ENCODE data around the gene SLN.
"Not testable (repeated sequence)": the region's sequence is repeated elsewhere in the genome, so short reads cannot be mapped to it uniquely, and the experiment has no call there.

SLN gene

DNA sequence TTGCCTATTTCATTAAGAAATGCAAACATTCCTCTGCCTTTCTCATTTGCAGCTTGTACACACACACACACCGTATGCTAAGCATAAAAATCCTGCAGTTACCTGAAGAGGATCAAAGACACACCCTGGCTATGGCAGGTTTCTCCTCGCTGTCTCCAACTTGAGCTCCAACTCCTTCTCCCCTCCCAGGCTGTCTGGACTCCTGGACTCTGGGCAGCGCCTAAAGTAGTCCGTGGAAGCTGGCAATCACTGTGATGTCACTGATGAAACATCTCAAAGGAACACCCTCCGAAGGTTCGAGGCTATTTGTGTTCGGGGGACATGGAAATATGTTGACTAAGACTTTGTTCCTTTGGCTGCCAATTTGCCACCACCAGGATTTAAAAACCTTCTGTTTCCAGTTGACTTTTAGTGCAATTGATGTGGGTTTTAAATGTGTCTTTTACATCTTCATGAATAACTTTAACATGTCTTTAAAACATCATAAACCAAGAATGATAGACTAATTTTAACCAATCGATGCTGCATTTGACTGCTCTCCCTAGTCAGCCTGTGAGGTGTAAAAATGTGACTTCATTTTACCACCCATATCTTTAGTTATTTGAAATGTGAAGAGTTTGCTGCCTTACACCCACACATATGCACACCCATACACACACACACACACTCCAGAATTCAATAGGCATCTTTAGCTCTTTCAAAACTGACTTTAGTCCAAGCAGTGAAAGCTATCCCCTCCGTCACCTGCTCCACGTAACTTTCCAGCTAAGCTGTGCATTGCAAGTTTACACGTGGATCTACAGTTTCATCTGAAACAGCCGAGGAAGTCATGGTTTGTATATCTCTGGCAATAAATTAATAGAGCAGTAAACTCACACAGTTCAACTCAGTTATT lies at the start of gene SLN:
TSS of gene SLN (minus strand) at position 196 of the 895 bp plus-strand sequence.
- DNase-seq, result no peak

DNA sequence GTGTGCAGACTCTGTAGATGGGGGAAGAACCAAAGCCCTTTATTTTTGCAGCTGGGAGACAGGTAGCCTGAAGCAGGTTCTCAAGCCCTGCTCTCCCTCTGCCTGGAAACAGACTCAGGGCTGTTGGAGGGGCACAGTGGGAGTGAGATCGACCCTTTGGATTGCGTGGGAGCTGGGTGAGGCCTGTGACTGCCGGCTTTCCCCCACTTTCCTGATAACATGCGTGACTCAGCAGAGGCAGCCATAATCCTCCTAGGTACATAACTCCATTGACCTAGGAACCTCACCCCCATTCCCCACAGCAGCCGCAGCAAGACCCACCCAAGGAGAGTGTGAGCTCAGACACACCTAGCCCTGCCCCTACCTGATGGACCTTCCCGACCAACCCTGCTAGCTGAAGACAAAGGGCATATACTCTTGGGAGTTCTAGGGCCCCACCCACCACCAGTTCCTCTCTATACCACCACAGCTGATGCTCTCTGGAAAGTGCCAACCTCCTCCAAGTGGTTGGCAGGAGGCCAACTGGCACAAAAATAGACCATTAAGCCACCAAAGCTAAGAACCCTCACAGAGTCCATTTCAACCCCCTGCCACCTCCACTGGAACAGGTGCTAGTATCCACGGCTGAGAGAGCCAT lies 47.0 kb upstream of the SLN start:
- not testable (repeated sequence) for DNase-seq

DNA sequence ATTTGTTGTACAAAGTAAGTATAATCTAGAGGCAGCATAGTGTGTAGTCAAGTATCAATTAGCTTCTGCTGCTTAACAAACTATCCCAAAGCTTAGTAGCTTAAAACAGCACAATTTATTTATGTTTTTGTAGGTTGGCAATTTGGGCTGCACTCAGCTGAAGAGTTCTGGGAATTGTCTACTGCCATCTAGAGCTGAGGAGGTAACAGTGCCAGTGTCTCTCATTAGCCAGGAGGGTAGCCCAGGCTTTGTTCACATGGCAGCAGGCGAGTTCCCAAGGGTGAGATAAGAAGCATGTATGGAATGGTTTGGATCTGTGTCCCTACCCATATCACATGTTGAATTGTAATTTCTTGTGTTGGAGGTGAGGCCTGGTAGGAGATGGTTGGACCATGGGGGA lies 45.8 kb upstream of the SLN start:
- no peak for DNase-seq

DNA sequence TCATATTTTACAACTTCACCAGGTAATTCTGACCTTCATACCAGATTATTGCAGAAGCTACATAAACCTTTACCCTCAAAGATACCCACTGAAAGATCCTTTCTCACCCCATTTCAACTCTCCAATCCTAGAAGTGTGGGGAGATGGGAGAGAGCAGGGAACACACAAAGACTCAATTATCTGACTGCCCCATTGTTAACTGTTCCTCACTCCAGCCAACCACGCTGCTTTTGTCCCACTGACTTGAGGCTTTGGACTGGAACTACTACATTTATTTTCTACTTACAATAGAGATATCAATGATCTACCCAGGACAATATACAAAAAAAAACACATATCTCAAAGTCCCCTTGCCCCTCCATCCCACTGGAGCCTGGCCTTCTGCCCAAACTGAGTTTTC lies 44.7 kb upstream of the SLN start:
- DNase-seq, result no peak

DNA sequence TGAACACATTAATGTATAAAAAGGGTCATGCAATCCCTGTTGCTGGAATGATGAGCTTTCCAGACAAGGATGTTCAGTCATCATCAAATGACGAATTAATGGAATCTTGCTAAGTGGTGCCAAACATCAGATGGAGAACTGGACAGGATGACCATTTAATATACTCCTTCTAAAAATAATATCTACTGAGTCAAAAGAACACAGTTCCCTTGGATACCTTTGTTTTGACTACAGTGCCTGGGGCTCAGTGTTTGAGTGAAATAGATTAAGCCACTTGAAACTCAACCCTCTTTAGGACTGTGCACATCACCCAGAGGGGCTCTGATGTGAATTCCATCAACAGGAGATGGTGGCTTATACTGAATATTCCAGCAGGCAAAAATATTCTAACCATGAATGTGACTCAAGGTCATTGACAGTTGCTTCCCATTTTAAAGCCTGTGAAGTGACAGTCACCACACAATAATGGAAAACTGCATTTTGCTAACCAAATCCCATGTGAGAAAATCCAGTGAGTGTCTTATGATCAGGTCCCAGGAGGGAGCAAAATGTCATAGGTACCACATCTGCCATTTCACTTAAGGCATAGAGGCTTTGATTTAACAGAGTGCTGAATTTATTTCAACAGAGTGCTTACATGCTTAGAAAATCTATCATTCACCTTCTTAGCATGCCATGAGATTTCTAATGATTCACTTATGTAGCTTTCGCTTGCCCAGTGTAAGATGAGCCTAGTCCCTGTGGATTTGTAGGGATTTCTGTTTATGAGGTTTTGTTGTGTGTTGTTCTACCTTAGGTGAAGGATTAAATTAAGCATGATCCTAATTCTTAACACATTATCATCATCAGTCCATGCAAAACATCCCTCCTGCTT lies 41.3 kb upstream of the SLN start:
- DNase-seq, result no peak

DNA sequence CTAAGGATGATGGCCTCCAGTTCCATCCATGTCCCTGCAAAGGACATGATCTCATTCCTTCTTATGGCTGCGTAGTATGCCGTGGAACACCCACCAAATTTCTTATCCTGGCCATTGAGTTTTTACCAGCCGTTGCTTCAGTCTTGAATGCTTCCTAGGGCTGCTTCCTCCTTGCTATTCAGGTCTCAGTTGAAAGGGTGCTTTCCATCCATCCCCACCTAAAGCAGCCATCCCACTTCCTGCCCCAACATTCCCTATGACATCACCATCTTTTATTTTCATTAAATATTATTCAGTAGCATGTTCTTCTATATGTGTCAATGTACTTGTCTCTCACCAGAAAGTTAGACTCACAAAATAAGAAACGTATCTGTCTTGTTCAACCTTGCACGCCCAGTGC lies 40.7 kb upstream of the SLN start:
- no peak for DNase-seq

DNA sequence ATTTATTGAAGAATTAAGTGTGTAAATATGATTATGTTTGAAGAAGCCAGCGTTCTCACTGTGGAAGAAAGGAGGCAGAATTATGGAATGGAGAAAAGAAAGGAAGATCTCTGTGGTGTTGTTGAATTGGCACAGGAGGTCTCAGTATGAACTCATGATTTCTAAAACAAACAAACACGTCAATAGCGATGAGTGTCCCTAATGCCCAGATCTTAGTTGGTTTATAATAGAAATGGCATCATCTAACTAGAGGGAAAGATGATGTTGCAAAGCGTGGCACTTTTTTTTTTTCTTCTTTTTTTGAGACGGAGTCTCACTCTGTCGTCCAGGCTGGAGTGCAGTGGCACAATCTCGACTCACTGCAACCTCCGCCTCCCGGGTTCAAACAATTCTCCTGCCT lies 39.2 kb upstream of the SLN start:
- DNase-seq, result no peak

DNA sequence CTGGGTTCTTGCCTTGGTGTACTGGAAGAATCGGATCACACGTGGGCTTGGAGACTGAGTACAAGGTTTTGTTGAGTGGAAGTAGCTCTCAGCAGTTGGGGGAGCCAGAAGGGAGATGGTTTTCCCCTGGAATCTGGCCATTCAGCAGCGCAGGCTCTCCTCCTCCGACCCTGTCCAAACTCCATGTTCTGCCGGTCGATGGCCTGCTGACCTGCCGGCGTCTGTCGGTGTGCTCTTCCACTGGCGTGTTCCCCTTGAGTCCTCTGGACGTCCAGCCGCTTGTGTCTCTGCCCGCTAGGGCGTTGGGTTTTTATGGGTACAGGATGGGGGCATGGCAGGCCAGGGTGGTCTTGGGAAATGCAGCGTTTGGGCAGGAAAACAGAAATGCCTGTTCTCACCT lies 38.5 kb upstream of the SLN start:
- no peak for DNase-seq

DNA sequence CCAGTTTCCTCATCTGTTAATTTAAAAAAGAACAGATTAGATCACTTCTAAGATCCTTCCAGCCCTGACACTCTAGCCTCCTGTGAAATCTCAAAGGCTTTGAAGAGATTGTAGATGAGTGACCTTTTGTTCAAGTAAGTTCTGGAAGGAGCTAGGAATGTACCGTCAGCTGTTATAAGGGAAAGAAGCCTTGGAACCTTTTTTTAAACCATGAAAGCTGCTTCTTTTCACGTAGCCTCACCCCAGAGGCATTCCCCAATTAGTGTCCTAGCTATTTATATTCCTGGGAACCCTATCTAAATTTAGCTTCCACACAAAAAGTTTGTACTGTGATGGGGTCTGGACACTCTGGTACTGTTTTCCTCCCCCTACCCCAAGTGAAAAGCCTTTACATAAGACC lies 35.8 kb upstream of the SLN start:
- DNase-seq, result no peak

DNA sequence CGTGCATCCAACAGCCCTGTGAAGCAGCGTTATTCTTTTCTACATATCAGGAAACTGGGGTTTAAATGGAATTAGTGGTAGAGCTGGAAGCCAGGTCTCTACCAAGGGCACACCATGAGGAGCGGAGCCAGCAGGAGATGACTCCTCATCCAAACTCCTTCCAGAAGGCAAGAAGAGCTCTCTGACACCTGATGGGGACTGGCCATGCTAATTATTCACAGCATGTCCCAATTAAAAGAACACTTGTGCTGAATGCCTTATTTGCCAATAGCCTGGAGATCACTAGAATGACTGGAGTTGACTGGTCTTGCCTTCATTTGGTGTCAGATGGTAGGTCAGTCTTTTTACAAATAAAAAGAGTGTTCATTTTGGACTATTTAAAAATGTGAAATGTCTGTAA lies 32.9 kb upstream of the SLN start:
- no peak for DNase-seq

DNA sequence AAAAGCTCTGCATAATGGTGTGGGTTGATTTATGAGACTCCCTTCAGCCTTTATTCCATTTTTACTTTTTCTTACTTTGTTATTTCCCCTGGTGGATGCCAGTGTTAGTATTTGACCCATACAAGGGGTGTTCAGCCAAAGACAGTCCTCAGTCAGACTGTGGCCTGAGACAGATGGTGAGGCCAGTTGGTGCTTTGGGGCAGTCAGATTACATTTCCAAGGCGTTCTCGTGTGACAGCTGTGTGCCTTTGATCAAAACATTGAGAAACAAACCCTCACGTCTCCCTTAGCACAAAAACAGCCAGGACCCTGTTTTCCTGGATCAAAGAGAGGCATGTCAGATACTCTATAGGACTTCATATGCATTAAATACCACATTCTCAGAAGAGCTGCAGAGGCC lies 31.3 kb upstream of the SLN start:
- no peak for DNase-seq

DNA sequence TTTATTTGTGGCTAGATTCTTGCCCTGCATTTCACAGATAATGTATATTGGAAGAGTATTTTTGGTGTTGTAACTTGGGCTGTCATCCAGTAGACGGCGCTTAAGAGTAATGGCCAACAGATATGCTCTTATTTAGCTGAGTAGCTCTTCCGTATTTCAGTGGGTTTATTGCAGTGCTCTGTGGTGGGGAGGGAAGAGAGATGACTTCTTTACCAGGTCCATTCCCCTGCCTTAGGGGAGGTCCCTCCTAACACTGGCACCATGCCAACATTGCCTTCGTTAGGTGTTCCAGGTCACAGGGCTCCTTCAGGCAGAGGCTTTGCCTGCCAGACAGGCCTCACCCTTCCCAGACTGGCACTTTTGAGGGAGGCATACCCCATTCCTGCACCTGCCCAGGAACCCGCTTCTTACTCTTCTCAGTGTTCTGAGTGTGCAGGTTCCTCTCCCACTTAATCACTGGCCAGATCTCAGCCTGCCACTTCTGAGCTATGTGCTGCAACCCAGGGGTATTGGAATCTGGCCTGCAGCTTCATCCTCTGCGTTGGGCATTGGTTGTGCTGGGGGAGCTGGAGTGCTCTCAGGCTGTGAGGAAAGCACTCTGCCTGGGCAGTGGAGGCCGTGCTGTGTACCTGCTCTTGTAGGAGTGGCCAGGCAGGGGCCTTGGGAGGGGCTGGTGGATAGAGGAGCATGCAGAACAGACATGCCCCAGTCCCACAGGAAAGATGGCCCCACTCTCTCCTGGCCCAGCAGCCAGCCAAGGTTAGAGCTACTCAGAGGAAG lies 29.4 kb upstream of the SLN start:
- DNase-seq, result peak; percentile 2

DNA sequence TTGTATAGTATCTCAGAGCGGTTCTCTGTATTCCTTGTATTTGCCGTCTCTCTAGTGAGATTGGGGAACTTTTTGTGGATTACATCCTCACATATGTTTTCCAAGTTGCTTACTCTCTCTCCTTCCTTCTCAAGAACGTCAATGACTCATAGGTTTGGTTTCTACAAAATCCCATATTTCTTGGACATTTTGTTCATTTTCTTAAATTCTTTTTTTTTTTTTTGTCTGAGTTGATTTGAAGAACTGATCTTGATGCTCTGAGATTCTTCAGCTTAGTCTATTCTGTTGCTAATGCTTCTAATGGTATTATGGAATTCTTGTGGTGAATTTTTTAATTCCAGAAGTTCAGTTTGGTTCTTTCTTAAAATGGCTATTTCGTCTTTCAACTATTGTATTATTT lies 28.4 kb upstream of the SLN start:
- DNase-seq, result no peak

DNA sequence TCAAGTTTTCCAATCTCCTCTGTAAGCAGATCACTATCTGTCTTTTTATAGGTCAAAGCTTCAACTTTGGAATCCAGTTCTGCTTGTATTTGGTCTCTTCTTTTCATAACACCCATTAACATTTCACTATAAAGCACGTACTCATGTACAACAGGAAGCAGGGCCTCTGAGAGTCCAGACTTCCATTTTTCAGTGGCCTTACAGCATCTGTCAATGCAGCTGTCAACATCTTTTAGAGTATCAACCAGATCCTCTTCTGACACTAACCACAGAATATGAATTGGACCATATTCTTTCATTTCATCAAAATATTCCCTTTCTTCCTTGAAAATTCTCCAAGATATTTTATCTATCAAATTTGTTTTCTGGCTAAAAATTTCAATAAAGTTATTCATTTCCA lies 24.7 kb upstream of the SLN start:
- DNase-seq, result no peak

DNA sequence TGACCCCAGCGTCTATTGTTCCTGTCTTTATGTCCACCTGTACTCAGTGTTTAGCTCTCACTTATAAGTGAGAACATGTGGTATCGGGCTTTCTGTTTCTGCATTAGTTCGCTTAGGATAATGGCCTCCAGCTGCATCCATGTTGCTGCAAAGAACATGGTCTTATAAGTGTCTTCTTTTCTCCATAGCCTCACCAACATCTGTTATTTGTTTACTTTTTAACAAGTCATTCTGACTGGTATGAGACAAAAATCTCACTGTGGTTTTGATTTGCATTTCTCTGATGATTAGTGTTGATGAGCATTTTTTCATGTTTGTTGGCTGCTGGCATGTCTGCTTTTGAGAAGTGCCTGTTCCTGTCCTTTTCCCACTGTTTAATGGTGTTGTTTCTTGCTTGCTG lies 21.7 kb upstream of the SLN start:
- DNase-seq, result no peak

DNA sequence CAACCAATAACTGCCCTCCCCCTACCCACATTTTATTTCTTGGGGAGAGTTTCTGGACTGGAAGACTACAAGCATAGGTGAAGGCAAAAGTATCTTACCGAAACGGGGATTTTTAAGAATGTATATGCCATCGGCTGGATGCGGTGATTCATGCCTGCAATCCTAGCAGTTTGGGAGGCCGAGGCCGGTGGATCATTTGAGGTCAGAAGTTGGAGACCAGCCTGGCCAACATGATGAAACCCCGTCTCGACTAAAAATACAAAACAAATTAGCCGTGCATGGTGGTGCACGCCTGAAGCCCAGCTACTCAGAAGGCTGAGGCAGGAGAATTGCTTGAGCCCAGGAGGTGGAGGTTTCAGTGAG lies 20.8 kb upstream of the SLN start:
- no peak for DNase-seq

DNA sequence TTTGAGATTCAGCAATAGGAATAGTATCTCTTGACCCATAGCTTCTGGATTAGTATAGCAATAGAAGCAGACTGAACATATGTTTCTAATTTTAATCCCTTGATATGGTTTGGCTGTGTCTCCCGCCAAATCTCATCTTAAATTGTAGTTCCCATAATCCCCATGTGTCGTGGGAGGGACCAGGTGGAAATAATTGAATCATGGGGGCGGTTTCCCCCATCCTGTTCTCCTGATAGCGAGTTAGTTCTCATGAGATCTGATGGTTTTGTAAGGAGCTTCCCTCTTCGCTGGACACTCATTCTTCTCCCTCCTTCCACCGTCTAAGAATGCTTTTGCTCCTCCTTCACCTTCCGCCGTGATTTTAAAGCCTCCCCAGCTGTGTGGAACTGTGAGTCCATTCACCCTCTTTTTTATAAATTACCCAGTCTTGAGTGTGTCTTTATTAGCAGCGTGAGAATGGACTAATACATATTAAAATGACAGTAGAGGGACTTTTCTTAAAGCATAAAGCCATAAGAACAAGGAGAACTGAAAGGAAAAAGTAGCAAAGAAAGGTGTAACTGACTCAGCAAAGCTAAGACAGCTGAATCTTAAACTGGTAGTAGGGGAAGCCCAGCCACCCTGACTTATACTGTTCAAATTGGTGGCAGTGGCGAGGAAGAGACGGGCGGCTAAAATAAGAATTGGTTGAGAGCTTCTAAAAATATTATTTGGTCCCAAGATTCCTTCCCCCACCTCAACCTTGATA lies 20.3 kb upstream of the SLN start:
- DNase-seq, result no peak

DNA sequence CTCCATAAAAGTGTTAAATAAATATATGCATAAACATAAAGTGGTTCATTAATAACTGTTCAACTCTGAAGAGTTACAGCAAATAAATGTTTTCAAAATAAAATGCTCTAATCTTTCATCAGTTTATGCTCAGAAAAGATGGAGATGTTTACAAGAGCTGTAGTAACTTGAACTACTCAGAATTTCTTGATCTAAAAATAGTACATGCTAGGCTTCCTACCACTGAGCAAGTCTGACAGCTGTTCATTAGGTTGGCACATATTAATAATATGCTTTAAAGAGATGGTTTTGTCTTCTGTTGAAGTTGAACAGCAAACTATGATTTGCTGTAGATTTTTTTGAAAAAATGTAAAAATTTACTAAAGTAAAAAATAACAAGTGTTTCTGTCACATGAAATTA lies 10.8 kb upstream of the SLN start:
- DNase-seq, result no peak

DNA sequence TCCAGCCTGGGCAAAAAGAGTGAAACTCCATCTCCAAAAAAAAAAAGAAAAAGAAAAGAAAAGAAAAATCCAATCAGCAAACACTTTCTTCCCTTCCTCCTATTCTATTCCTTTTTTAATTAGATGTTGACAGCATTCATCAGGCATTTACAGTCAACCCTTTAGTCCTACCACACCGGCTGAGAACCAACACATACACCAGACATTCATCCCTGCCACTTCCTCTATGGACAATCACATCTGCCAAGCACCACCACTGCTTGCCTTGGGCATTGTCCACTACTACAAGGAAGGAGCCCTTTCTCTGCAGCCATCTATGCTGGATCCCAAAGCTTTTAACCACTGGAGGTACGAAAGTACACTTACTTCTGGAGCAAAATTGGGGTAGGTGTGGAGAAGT lies 9.4 kb upstream of the SLN start:
- no peak for DNase-seq

DNA sequence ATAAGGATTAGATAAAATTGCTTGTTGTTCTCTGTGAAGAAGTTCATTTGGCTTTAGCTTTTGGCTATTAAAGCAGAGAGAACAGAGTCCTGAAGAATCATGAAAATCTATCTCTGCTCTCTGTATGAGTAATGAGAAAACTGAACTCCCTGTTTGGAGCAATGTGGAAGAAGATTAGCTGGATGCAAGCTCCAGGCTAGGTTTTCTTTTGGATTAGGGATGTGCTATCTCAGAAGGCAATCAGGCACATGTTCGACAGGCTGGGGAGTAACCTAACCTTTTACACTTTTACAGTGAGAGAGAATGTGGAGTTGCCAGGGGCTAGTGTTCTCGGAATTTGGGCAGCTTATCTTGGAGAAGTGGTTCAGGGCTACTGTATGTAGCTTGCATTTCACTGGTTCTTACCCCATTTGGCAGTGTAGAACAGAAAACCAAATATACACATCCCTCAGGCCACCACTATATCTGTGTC lies 8.5 kb upstream of the SLN start:
- no peak for DNase-seq

DNA sequence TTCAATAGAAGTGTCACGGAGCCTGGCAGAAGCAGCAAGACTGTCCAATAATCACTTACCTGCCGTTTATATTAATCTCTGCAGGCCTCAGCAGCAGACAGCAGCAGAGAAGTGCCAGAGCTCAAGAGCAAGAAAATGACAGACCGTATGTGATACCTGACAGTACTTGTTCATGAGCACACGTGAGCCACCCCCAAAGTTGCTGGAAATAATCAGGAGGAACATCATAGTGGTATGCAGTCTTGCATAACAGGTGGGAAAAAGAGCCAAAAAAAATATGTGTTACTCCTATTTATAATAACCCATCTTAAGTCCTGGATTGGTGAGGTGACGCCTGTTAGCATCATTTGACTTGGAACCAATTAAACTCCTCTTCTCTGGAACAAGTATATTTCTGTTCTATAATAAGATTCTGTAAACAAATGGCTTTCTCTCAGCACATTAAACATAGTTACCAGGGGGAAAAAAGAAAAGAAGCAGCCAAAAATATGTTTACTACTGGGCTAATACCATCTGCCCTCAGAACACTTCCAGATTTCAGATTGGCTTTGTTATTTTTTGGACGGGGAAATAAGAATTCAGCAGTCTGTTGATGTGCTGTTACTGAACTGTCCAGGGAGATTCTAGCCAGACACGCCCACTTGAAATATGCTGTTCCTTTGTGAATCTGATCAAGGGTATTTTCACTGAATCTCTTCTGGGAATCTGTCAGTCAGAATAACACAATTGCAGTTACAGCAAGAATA lies 7.9 kb upstream of the SLN start:
- DNase-seq, result no peak

Data from activated naive CD4-positive, alpha-beta T cell treated with Interleukin-2 at 50 U/mL for 16 hours (primary cell).